Uterine smooth muscle cell (primary cell): ENCODE results near the gene ANKLE2. TPM values are rescaled to one million over a fixed set of nuclear protein-coding genes. Genes with fewer than 3 reads are reported as not detected.

Source experiments
- total RNA-seq: library from RNA; depleted of rRNA; stranded (reverse); fragments of >200 nt; gene quantifications from 2 replicates; pipeline ENCODE4 v1.2.3, GENCODE V29; 2014

The ANKLE2 gene
- total RNA-seq, result 65.1 and 82.7 TPM in 2 replicates

GRCh38 chr12:132761032-132761920 is at the start of gene ANKLE2:
Gene ANKLE2, minus strand, starts transcription at chr12:132761832. Its CDS starts 34 bp downstream, at chr12:132761798.

GRCh38 chr12:132710405-132711079 is 51.1 kb downstream of the ANKLE2 start, which contains the start of gene PGAM5:
Gene PGAM5, plus strand, starts transcription at chr12:132710842. Its CDS starts 35 bp downstream, at chr12:132710877.

GRCh38 chr12:132687211-132688164 is 74.1 kb downstream of the ANKLE2 start, which contains the start of the genes POLE and PXMP2:
Gene POLE, minus strand, starts transcription at chr12:132687342. Its CDS starts 27 bp downstream, at chr12:132687315.
Gene PXMP2, plus strand, starts transcription at chr12:132687587. Its CDS starts 84 bp downstream, at chr12:132687671.

Other genes starting within 250 kb of the ANKLE2 start
- gene LRCOL1, start 151.2 kb downstream of the ANKLE2 start, total RNA-seq, result 0.33 and 0.37 TPM in 2 replicates
- gene P2RX2, start 143.1 kb downstream of the ANKLE2 start, total RNA-seq, result not detected in 2 replicates
- 16.4 and 49.5 TPM in 2 replicates for gene POLE, start 74.5 kb downstream of the ANKLE2 start, total RNA-seq
- gene PXMP2, start 74.2 kb downstream of the ANKLE2 start, total RNA-seq, result 9.8 and 12.9 TPM in 2 replicates
- 39.2 and 57.0 TPM in 2 replicates for gene PGAM5, start 51.0 kb downstream of the ANKLE2 start, total RNA-seq
- gene GOLGA3, start 67.0 kb upstream of the ANKLE2 start, total RNA-seq, result 195 and 237 TPM in 2 replicates
- 34.0 and 35.5 TPM in 2 replicates for gene CHFR, start 125.8 kb upstream of the ANKLE2 start, total RNA-seq
- gene ZNF605, start 194.5 kb upstream of the ANKLE2 start, total RNA-seq, result 13.9 and 15.3 TPM in 2 replicates
- gene ZNF26, start 224.5 kb upstream of the ANKLE2 start, total RNA-seq, result 12.7 and 15.9 TPM in 2 replicates